Measurements from ENCODE around the gene MAST4. TPM values are rescaled to one million over a fixed set of nuclear protein-coding genes. Genes with fewer than 3 reads are reported as not detected.

The MAST4 gene
- total and polyA plus RNA-seq, 2 of the 13 experiments (the other 11 are each of a cell fraction or from before 2014, with no cell fraction given) = 3.4 to 3.7 TPM

DNA sequence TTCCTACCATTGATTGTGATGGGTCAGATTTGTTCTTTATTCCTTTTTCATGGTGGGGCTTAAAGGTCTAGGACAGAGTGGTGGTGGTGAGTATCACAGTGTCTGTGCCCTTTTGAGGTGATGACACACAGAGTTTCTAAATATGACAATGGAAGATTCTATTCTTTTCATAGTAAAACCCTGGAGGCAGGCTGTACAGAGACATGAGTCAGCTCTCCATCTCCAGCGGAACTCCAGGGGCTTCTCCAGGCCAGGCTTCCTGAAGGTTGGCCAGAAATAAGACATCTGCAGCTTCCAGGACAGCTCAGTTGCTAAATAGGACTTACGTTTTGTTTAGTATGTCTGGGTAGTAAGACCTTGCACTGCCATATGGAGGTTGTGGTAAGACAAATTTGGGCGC, 370.9 kb downstream of the MAST4 start:
- FAIRE-seq (no peak), ATAC-seq (no peak), DNase-seq (ENCODE audit: low spot score) (no peak)
- in situ Hi-C loops (cut with HindIII; ENCODE audit: extremely low pct_ligation_motif_present, low pct_unique_long_range_greater_than_20kb) = no loop called here
- BruUV-seq (replicated peaks) = no TSS peak
- Histone ChIP-seq H4K20me1 (ENCODE audit: insufficient read depth, low read length) (no peaks in the 10 kb centered on the region), H3K27me3 (ENCODE audit: control insufficient read depth in 1 of 2, insufficient read depth in 2 of 2, low read length in 2 of 2) (no peaks in the 10 kb centered on the region), H3K27ac (ENCODE audit: extremely low read length, insufficient read depth, low read length) (no peak overlapping the region), H3K79me2 (ENCODE audit: insufficient read depth, low read length) (no peaks in the 10 kb centered on the region), H3K4me1 (ENCODE audit: insufficient read depth, low read length) (no peaks in the 10 kb centered on the region), H3K9me3 (ENCODE audit: low read length) (no peaks in the 10 kb centered on the region), H2AFZ (ENCODE audit: low read length) (no peak overlapping the region), H3K4me3 (replicated peaks in 1 of 3; ENCODE audit: insufficient read depth in 1 of 3, low read depth in 2 of 3, low read length in 3 of 3) (no peak overlapping the region), H3K9ac (ENCODE audit: insufficient read depth, low read depth, low read length) (no peak overlapping the region), H3K4me2 (ENCODE audit: low read depth, low read length) (no peak overlapping the region), H3K36me3 (replicated peaks in 1 of 2; ENCODE audit: control insufficient read depth in 1 of 2, insufficient read depth in 2 of 2, low read length in 2 of 2) (no peaks in the 10 kb centered on the region)
- ChIA-PET CTCF (ENCODE audit: low intra/inter-chr PET ratio, low total read pairs) (no interaction called here), POLR2A (no interaction called here)
- TF ChIP-seq MIER2 (CRISPR knock-in tag; IDR thresholded peaks at IDR 0.05) = no peak
- TF ChIP-seq ZMYM2 (CRISPR knock-in tag; IDR thresholded peaks at IDR 0.05) = no peak
- TF ChIP-seq, protein P1, sequence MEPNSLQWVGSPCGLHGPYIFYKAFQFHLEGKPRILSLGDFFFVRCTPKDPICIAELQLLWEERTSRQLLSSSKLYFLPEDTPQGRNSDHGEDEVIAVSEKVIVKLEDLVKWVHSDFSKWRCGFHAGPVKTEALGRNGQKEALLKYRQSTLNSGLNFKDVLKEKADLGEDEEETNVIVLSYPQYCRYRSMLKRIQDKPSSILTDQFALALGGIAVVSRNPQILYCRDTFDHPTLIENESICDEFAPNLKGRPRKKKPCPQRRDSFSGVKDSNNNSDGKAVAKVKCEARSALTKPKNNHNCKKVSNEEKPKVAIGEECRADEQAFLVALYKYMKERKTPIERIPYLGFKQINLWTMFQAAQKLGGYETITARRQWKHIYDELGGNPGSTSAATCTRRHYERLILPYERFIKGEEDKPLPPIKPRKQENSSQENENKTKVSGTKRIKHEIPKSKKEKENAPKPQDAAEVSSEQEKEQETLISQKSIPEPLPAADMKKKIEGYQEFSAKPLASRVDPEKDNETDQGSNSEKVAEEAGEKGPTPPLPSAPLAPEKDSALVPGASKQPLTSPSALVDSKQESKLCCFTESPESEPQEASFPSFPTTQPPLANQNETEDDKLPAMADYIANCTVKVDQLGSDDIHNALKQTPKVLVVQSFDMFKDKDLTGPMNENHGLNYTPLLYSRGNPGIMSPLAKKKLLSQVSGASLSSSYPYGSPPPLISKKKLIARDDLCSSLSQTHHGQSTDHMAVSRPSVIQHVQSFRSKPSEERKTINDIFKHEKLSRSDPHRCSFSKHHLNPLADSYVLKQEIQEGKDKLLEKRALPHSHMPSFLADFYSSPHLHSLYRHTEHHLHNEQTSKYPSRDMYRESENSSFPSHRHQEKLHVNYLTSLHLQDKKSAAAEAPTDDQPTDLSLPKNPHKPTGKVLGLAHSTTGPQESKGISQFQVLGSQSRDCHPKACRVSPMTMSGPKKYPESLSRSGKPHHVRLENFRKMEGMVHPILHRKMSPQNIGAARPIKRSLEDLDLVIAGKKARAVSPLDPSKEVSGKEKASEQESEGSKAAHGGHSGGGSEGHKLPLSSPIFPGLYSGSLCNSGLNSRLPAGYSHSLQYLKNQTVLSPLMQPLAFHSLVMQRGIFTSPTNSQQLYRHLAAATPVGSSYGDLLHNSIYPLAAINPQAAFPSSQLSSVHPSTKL (CRISPR knock-in tag; IDR thresholded peaks at IDR 0.05) = no peak
- no peak for TF ChIP-seq RELA (CRISPR knock-in tag; IDR thresholded peaks at IDR 0.05)
- TF ChIP-seq GATA4 (IDR thresholded peaks at IDR 0.05; ENCODE audit: borderline replicate concordance, low read depth) = no peak
- TF ChIP-seq CREB3 (CRISPR knock-in tag; IDR thresholded peaks at IDR 0.05) = no peak
- TF ChIP-seq, protein P2, sequence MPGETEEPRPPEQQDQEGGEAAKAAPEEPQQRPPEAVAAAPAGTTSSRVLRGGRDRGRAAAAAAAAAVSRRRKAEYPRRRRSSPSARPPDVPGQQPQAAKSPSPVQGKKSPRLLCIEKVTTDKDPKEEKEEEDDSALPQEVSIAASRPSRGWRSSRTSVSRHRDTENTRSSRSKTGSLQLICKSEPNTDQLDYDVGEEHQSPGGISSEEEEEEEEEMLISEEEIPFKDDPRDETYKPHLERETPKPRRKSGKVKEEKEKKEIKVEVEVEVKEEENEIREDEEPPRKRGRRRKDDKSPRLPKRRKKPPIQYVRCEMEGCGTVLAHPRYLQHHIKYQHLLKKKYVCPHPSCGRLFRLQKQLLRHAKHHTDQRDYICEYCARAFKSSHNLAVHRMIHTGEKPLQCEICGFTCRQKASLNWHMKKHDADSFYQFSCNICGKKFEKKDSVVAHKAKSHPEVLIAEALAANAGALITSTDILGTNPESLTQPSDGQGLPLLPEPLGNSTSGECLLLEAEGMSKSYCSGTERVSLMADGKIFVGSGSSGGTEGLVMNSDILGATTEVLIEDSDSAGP (CRISPR knock-in tag; IDR thresholded peaks at IDR 0.05; ENCODE audit: borderline replicate concordance) = no peak
- TF ChIP-seq ZBTB1 (CRISPR knock-in tag; IDR thresholded peaks at IDR 0.05; ENCODE audit: borderline replicate concordance) = no peak
- TF ChIP-seq, protein P3, sequence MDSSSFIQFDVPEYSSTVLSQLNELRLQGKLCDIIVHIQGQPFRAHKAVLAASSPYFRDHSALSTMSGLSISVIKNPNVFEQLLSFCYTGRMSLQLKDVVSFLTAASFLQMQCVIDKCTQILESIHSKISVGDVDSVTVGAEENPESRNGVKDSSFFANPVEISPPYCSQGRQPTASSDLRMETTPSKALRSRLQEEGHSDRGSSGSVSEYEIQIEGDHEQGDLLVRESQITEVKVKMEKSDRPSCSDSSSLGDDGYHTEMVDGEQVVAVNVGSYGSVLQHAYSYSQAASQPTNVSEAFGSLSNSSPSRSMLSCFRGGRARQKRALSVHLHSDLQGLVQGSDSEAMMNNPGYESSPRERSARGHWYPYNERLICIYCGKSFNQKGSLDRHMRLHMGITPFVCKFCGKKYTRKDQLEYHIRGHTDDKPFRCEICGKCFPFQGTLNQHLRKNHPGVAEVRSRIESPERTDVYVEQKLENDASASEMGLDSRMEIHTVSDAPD (CRISPR knock-in tag; IDR thresholded peaks at IDR 0.05) = no peak
- TF ChIP-seq PHF5A (CRISPR knock-in tag; IDR thresholded peaks at IDR 0.05; ENCODE audit: low read depth, unreplicated experiment) = no peak
- no peak for TF ChIP-seq GABPB1 (CRISPR knock-in tag; IDR thresholded peaks at IDR 0.05)
- no peak for TF ChIP-seq PLRG1 (conservative IDR thresholded peaks at IDR 0.05)
- TF ChIP-seq CREM (IDR thresholded peaks at IDR 0.05) = no peak
- TF ChIP-seq CREM (CRISPR knock-in tag; IDR thresholded peaks at IDR 0.05) = no peak
- TF ChIP-seq FOXK2 (IDR thresholded peaks at IDR 0.05) = no peak
- TF ChIP-seq CENPX (CRISPR knock-in tag; IDR thresholded peaks at IDR 0.05) = no peak
- TF ChIP-seq ZNF788 (CRISPR knock-in tag; IDR thresholded peaks at IDR 0.05; ENCODE audit: borderline replicate concordance) = no peak
- no peak for TF ChIP-seq MXD1 (CRISPR knock-in tag; IDR thresholded peaks at IDR 0.05)
- intact Hi-C loops (cut with micrococcal nuclease; ENCODE audit: unreplicated experiment) = no loop called here
- WGBS (ENCODE audit: low lambda C conversion rate) = 25% methylated on average over 3 of the region's 3 CpGs

All from HepG2 (cell line).